ENCODE measurements around the gene FOCAD.
"Not testable (repeated sequence)": the region's sequence is repeated elsewhere in the genome, so short reads cannot be mapped to it uniquely, and the experiment has no call there.

FOCAD gene

GRCh38 chr9:20973246-20973947 is 289.3 kb downstream of the FOCAD start:
- not testable (repeated sequence) for DNase-seq (ENCODE audit: low read depth, low spot score)

GRCh38 chr9:20974191-20974938 is 290.3 kb downstream of the FOCAD start:
- not testable (repeated sequence) for DNase-seq (ENCODE audit: low read depth, low spot score)

GRCh38 chr9:20978249-20978648 is 294.2 kb downstream of the FOCAD start:
- DNase-seq (ENCODE audit: low read depth, low spot score), result no peak

GRCh38 chr9:20980832-20981455 is 296.9 kb downstream of the FOCAD start:
- peak; percentile 13 for DNase-seq (ENCODE audit: low read depth, low spot score)

- DNase-seq (ENCODE audit: low read depth, low spot score), result peak; percentile 43
Observed at GRCh38 chr9:20981486-20981885, 297.4 kb downstream of the FOCAD start.

- no peak for DNase-seq (ENCODE audit: low read depth, low spot score)
Observed at GRCh38 chr9:20984506-20984905, 300.4 kb downstream of the FOCAD start.

- DNase-seq (ENCODE audit: low read depth, low spot score), result no peak
Observed at GRCh38 chr9:20985851-20986600, 302.0 kb downstream of the FOCAD start.

- DNase-seq (ENCODE audit: low read depth, low spot score), result no peak
Observed at GRCh38 chr9:20987521-20987920, 303.5 kb downstream of the FOCAD start.

GRCh38 chr9:20988061-20988460 is 304.0 kb downstream of the FOCAD start:
- no peak for DNase-seq (ENCODE audit: low read depth, low spot score)

- no peak for DNase-seq (ENCODE audit: low read depth, low spot score)
Observed at GRCh38 chr9:20988671-20989315, 304.7 kb downstream of the FOCAD start.

GRCh38 chr9:20989923-20990341 is 305.9 kb downstream of the FOCAD start:
- no peak for DNase-seq (ENCODE audit: low read depth, low spot score)

GRCh38 chr9:20990867-20991266 is 306.8 kb downstream of the FOCAD start:
- no peak for DNase-seq (ENCODE audit: low read depth, low spot score)

- no peak for DNase-seq (ENCODE audit: low read depth, low spot score)
Observed at GRCh38 chr9:20994486-20994885, 310.4 kb downstream of the FOCAD start.

GRCh38 chr9:20995616-20996015 is 311.6 kb downstream of the FOCAD start:
- DNase-seq (ENCODE audit: low read depth, low spot score), result no peak

GRCh38 chr9:20996809-20997208 is 312.8 kb downstream of the FOCAD start:
- DNase-seq (ENCODE audit: low read depth, low spot score), result no peak

GRCh38 chr9:20997503-20998076 is 313.5 kb downstream of the FOCAD start:
- no peak for DNase-seq (ENCODE audit: low read depth, low spot score)

GRCh38 chr9:21001581-21001980 is 317.5 kb downstream of the FOCAD start:
- DNase-seq (ENCODE audit: low read depth, low spot score), result no peak

GRCh38 chr9:21002040-21002439 is 318.0 kb downstream of the FOCAD start:
- DNase-seq (ENCODE audit: low read depth, low spot score), result no peak

- no peak for DNase-seq (ENCODE audit: low read depth, low spot score)
Observed at GRCh38 chr9:21015129-21015815, 331.2 kb downstream of the FOCAD start.

GRCh38 chr9:21015995-21016394 is 331.9 kb downstream of the FOCAD start:
- no peak for DNase-seq (ENCODE audit: low read depth, low spot score)
